Cardiac fibroblast (primary cell): ENCODE data around the gene ATXN7L1.

Experiments
- DNase-seq, 2 donors: peaks; one replicate each; pipeline versions ENCODE4 v3.0.0 to v3.0.0-alpha.2; 2010; ENCODE audit warnings: low read depth in 2 of 2
- H3K4me3 ChIP-seq, 2 donors: replicated peaks in 1 of 2; 1 replicate in 1 of 2; 2 replicates in 1 of 2; pipeline ENCODE4 v1.5.1; 2011; ENCODE audit warnings: low read depth in 2 of 2, low read length in 2 of 2, mild to moderate bottlenecking in 2 of 2, moderate library complexity in 1 of 2
- CTCF ChIP-seq: IDR thresholded peaks from one replicate; pipeline ENCODE4 v1.5.1; 2011; ENCODE audit warnings: low read depth, mild to moderate bottlenecking, low read length, inconsistent platforms

The ATXN7L1 gene

GRCh38 chr7:105876091-105876963 is at the start of gene ATXN7L1:
Gene ATXN7L1, minus strand, starts transcription at chr7:105876599. Its CDS starts 41 bp downstream, at chr7:105876558.
- H3K4me3 ChIP-seq = peak within 1 kb of the TSS; percentile 77 to 84
- peak; percentile 97 to 98 for DNase-seq

GRCh38 chr7:105926131-105926530 is 49.7 kb upstream of the ATXN7L1 start:
- DNase-seq = no peak
- no peak overlapping the region for H3K4me3 ChIP-seq
- TF ChIP-seq CTCF = no peak

More at GRCh38 chr7:105876091-105876963, at the start of gene ATXN7L1:
- TF ChIP-seq CTCF = peak; percentile 7

GRCh38 chr7:105924945-105925344 is 48.5 kb upstream of the ATXN7L1 start:
- H3K4me3 ChIP-seq = no peak overlapping the region
- no peak for DNase-seq
- no peak for TF ChIP-seq CTCF

GRCh38 chr7:105920766-105921165 is 44.4 kb upstream of the ATXN7L1 start:
- no peak for DNase-seq
- H3K4me3 ChIP-seq = no peak overlapping the region
- no peak for TF ChIP-seq CTCF

GRCh38 chr7:105917659-105918058 is 41.3 kb upstream of the ATXN7L1 start:
- TF ChIP-seq CTCF = no peak
- no peak for DNase-seq
- no peak overlapping the region for H3K4me3 ChIP-seq

GRCh38 chr7:105916603-105917002 is 40.2 kb upstream of the ATXN7L1 start:
- no peak for TF ChIP-seq CTCF
- DNase-seq = peak; percentile 50 to 64

More at GRCh38 chr7:105916603-105917002, 40.2 kb upstream of the ATXN7L1 start:
- H3K4me3 ChIP-seq = no peak overlapping the region
